ENCODE results near the gene RIMBP2.

The RIMBP2 gene

DNA sequence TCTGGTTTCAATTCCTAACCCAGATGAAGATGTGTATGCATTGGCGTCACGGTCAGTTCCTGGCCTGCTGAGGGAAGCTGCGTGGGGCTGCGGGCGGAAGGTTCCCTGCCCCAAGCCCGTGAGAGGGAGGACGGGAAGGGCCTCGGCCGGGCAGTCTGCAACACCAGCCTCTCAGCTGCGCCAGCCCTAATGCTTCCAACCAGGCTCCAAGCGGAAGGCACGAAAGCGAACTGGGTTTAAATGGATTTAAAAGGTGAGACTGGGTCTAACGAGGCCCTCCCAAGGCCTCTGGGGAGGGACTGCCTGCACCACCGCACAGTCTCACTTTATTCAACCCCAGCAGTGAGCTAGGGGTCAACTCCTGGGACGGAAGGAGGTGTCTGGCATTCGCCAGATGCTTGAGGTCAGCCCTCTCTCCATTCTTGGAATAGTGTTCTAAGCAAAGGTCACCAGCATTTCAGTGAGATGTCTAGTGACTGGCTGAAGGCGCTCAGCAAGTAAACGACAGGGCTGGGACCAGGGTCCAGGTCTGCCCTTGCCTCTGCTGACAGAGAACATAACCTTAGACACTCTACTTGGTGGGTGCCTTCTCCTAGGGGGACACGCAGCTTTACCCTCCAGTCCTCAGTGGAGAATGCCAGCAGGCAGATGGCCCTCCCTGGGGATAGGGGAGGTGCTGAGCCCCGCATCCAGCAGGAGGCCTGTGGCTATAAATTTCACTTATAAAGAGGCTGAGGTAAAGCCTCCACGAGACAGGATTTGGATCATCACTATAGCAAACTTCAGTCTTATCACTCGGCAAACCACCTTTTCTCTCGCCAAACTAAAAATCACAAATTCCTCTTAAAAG, 286.2 kb downstream of the RIMBP2 start:
- Histone ChIP-seq H3K9ac (no peak overlapping the region), H4K20me1 (no peaks in the 10 kb centered on the region), H3K27ac (no peak overlapping the region), H3K4me3 (no peak overlapping the region), H3K27me3 (no peaks in the 10 kb centered on the region), H3K36me3 (no peaks in the 10 kb centered on the region), H3K9me3 (no peaks in the 10 kb centered on the region), H3K4me1 (peaks cover 12% of the 10 kb centered on the region), H3K4me2 (no peak overlapping the region)
- TF ChIP-seq Cebpa-rat (IDR thresholded peaks at IDR 0.05), result no peak

GRCh38 chr12:130428116-130428515, 288.0 kb downstream of the RIMBP2 start:
- TF ChIP-seq Cebpa-rat (IDR thresholded peaks at IDR 0.05), result no peak
- Histone ChIP-seq H3K4me2 (no peak overlapping the region), H3K27ac (no peak overlapping the region), H3K36me3 (no peaks in the 10 kb centered on the region), H3K9me3 (no peaks in the 10 kb centered on the region), H4K20me1 (no peaks in the 10 kb centered on the region), H3K27me3 (no peaks in the 10 kb centered on the region), H3K4me1 (peaks cover 18% of the 10 kb centered on the region), H3K4me3 (no peak overlapping the region), H3K9ac (no peak overlapping the region)

DNA sequence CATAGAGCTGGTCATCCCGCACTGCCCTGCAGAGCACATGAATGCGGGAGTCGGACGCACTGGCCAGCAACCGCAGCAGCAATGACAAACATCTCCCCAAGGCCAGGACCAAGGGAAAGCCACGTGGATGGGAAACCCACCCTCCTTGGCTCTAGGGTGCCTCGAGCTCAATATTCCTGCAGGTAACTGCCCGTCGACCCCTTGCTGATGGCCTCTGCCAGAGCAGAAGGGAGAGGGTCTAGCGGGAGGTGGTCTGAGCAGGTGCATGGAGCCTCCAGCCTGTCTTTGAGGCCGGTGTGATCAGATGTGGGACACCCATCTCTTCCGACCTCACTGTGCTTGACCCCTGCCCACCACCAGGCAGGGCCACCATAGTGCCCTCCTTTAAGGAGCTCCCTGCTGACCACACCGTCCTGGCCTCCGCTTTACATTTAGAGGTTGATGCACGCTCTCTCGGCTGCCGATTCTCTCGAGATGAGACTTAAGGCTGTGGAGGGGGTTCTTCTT, 288.7 kb downstream of the RIMBP2 start:
- H3K4me3 ChIP-seq, result no peak overlapping the region
- H3K9me3 ChIP-seq, result no peaks in the 10 kb centered on the region
- H3K4me1 ChIP-seq, result peaks cover 18% of the 10 kb centered on the region
- no peak for TF ChIP-seq Cebpa-rat (IDR thresholded peaks at IDR 0.05)
- no peak overlapping the region for H3K9ac ChIP-seq
- H4K20me1 ChIP-seq, result no peaks in the 10 kb centered on the region
- H3K36me3 ChIP-seq, result no peaks in the 10 kb centered on the region
- no peak overlapping the region for H3K4me2 ChIP-seq
- no peak overlapping the region for H3K27ac ChIP-seq
- no peaks in the 10 kb centered on the region for H3K27me3 ChIP-seq

- no peak overlapping the region for H3K9ac ChIP-seq
- no peaks in the 10 kb centered on the region for H3K27me3 ChIP-seq
- H4K20me1 ChIP-seq, result no peaks in the 10 kb centered on the region
- H3K9me3 ChIP-seq, result no peaks in the 10 kb centered on the region
- TF ChIP-seq Cebpa-rat (IDR thresholded peaks at IDR 0.05), result no peak
- no peak overlapping the region for H3K4me3 ChIP-seq
- no peak overlapping the region for H3K4me2 ChIP-seq
- H3K27ac ChIP-seq, result no peak overlapping the region
- no peaks in the 10 kb centered on the region for H3K36me3 ChIP-seq
- H3K4me1 ChIP-seq, result peaks cover 6% of the 10 kb centered on the region; the same call in 1 of the 2 replicates
Measured at GRCh38 chr12:130425698-130426245, 290.3 kb downstream of the RIMBP2 start.

GRCh38 chr12:130424858-130425697, 291.0 kb downstream of the RIMBP2 start:
- TF ChIP-seq Cebpa-rat (IDR thresholded peaks at IDR 0.05), result no peak

GRCh38 chr12:130423991-130424857, 291.9 kb downstream of the RIMBP2 start:
- no peaks in the 10 kb centered on the region for H3K9me3 ChIP-seq
- H4K20me1 ChIP-seq, result no peaks in the 10 kb centered on the region
- no peak for TF ChIP-seq Cebpa-rat (IDR thresholded peaks at IDR 0.05)
- H3K27me3 ChIP-seq, result no peaks in the 10 kb centered on the region
- H3K4me3 ChIP-seq, result no peak overlapping the region
- no peak overlapping the region for H3K4me2 ChIP-seq
- peaks cover 6% of the 10 kb centered on the region; the same call in 1 of the 2 replicates for H3K4me1 ChIP-seq
- no peak overlapping the region for H3K9ac ChIP-seq
- H3K36me3 ChIP-seq, result no peaks in the 10 kb centered on the region
- no peak overlapping the region for H3K27ac ChIP-seq

More at GRCh38 chr12:130424858-130425697, 291.0 kb downstream of the RIMBP2 start:
- Histone ChIP-seq H3K4me2 (no peak overlapping the region), H4K20me1 (no peaks in the 10 kb centered on the region), H3K27me3 (no peaks in the 10 kb centered on the region), H3K9ac (no peak overlapping the region), H3K36me3 (no peaks in the 10 kb centered on the region), H3K9me3 (no peaks in the 10 kb centered on the region), H3K4me3 (no peak overlapping the region), H3K4me1 (peaks cover 6% of the 10 kb centered on the region; the same call in 1 of the 2 replicates), H3K27ac (no peak overlapping the region)

DNA sequence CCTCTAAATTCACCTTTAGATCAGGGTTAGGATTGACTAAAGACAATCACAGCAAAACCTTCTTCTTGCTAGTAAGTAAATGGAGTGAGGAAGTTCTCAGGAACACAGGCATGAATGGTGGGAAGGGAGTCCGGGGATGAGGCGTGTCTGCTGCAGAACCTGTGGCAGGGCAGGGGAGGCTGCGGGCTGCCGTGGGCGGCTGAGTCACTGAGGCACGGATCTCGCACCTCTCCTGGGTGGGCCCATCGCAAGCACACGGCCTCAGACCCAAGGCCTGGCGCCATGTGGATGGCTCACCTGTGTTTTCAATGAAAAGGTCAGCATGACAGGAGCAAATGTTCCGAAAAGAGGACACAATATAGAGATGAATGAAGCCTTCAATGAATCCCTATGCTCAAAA, 293.0 kb downstream of the RIMBP2 start:
- Histone ChIP-seq H3K4me2 (no peak overlapping the region), H3K27me3 (no peaks in the 10 kb centered on the region), H3K27ac (no peak overlapping the region), H3K9ac (no peak overlapping the region), H3K36me3 (no peaks in the 10 kb centered on the region), H4K20me1 (no peaks in the 10 kb centered on the region), H3K4me3 (no peak overlapping the region), H3K4me1 (peaks cover 6% of the 10 kb centered on the region; the same call in 1 of the 2 replicates), H3K9me3 (no peaks in the 10 kb centered on the region)
- TF ChIP-seq Cebpa-rat (IDR thresholded peaks at IDR 0.05), result no peak

- no peaks in the 10 kb centered on the region for H4K20me1 ChIP-seq
- H3K9me3 ChIP-seq, result no peaks in the 10 kb centered on the region
- no peaks in the 10 kb centered on the region for H3K36me3 ChIP-seq
- no peak overlapping the region for H3K9ac ChIP-seq
- no peak for TF ChIP-seq Cebpa-rat (IDR thresholded peaks at IDR 0.05)
- no peak overlapping the region for H3K27ac ChIP-seq
- H3K4me1 ChIP-seq, result peaks cover 6% of the 10 kb centered on the region; the same call in 1 of the 2 replicates
- no peak overlapping the region for H3K4me2 ChIP-seq
- H3K4me3 ChIP-seq, result no peak overlapping the region
- no peaks in the 10 kb centered on the region for H3K27me3 ChIP-seq
Measured at GRCh38 chr12:130422676-130423075, 293.4 kb downstream of the RIMBP2 start.

- H3K9me3 ChIP-seq, result no peaks in the 10 kb centered on the region
- no peaks in the 10 kb centered on the region for H3K27me3 ChIP-seq
- H3K4me1 ChIP-seq, result peaks cover 6% of the 10 kb centered on the region; the same call in 1 of the 2 replicates
- no peak overlapping the region for H3K27ac ChIP-seq
- H3K4me2 ChIP-seq, result no peak overlapping the region
- H4K20me1 ChIP-seq, result no peaks in the 10 kb centered on the region
- H3K9ac ChIP-seq, result no peak overlapping the region
- H3K4me3 ChIP-seq, result no peak overlapping the region
- H3K36me3 ChIP-seq, result no peaks in the 10 kb centered on the region
- TF ChIP-seq Cebpa-rat (IDR thresholded peaks at IDR 0.05), result no peak
Measured at GRCh38 chr12:130421896-130422295, 294.2 kb downstream of the RIMBP2 start.

All from BLaER1 (cell line).